Natural killer cell treated with Interleukin-12 subunit alpha and Interleukin-12 subunit beta and Interleukin-15 and Interleukin-18, amount 100 ng/mL, for 72 hours (primary cell): ENCODE measurements around the gene SAP30BP. TPM values are rescaled to one million over a fixed set of nuclear protein-coding genes. Genes with fewer than 3 reads are reported as not detected.

Experiments used
- ATAC-seq, 2 donors: fragments of 150-1000 bp; cut with Tn5 transposase in 1 of 2; sonication (Bioruptor Pico), chemical (Tn5 transposase) in 1 of 2; 2 replicates each; pipeline ENCODE4 v1.10.0; 2021
- DNase-seq: peaks from one replicate; pipeline ENCODE4 v3.0.0; 2022; ENCODE audit warnings: low spot score
- H3K27ac Mint-ChIP-seq, 2 donors: 1 replicate in 1 of 2; 2 replicates in 1 of 2; pipeline ENCODE4 v1.8.0; 2022; ENCODE audit warnings: mixed read lengths in 2 of 2, mild to moderate bottlenecking in 1 of 2, moderate library complexity in 1 of 2
- H3K27me3 Mint-ChIP-seq, 2 donors: 1 replicate in 1 of 2; 2 replicates in 1 of 2; pipeline ENCODE4 v1.8.0; 2022; ENCODE audit warnings: mixed read lengths in 2 of 2
- H3K36me3 Mint-ChIP-seq: one replicate; pipeline ENCODE4 v1.8.0; 2022; ENCODE audit warnings: mixed read lengths
- H3K4me1 Mint-ChIP-seq, 2 donors: 1 replicate in 1 of 2; 2 replicates in 1 of 2; pipeline ENCODE4 v1.8.0; 2022; ENCODE audit warnings: low read depth in 2 of 2, mixed read lengths in 2 of 2, mild to moderate bottlenecking in 1 of 2
- H3K4me3 Mint-ChIP-seq: one replicate; pipeline ENCODE4 v1.8.0; 2022; ENCODE audit warnings: mixed read lengths
- H3K9me3 Mint-ChIP-seq: 2 replicates; pipeline ENCODE4 v1.8.0; 2022; ENCODE audit warnings: mixed read lengths
- total RNA-seq, 2 donors: library from RNA; stranded (reverse); gene quantifications; one replicate each; pipeline ENCODE4 v1.2.3, GENCODE V29; 2022

The SAP30BP gene
- total RNA-seq, 2 donors from 2014 or later = 129 TPM

DNA sequence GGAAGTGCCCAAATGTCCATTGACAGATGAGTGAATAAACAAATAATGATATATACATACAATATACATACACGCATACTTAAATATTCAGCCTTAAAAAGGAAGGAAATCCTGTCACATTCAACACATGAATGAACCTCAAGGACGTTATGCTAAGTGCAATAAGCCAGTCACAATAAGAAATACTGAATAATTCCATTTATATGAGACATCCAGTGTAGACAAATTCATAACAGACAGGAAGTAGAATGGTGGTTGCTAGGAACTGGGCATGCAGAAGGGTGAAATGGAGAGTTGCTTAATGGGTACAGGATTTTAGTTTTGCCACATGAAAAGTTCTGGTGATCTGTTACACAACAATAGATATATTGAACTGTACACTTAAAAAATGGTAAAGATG is 45.3 kb downstream of the SAP30BP start:
- H3K27ac Mint-ChIP-seq = no peak overlapping the region
- H3K4me1 Mint-ChIP-seq = peaks cover 0 to 3% of the 10 kb centered on the region in 2 donors
- no peak overlapping the region for H3K4me3 Mint-ChIP-seq
- H3K36me3 Mint-ChIP-seq = no peaks in the 10 kb centered on the region
- H3K9me3 Mint-ChIP-seq = no peaks in the 10 kb centered on the region
- ATAC-seq (no peak), DNase-seq (no peak)
- H3K27me3 Mint-ChIP-seq = no peaks in the 10 kb centered on the region

DNA sequence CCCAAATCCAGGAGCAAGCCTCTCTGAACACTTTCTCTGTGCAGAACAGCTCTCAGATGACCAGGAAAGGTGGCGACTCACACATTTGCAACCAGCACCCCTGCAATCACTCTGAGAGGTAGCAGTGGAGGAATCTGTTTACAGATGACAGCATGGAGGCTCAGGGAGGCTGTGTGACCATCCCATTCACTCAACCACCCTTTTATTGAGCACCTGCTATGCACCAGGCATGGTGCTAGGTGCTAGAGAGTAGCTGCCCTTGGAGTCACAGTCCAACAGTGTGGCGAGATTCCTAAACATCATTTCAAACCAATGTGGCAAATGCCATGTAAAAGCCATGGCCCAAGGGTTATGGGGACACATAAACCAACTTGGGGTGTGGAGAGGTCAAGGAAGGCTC is 52.6 kb downstream of the SAP30BP start:
- ATAC-seq = no peak
- H3K36me3 Mint-ChIP-seq = no peaks in the 10 kb centered on the region
- H3K27me3 Mint-ChIP-seq = no peaks in the 10 kb centered on the region
- no peaks in the 10 kb centered on the region for H3K9me3 Mint-ChIP-seq
- no peak overlapping the region for H3K27ac Mint-ChIP-seq
- peaks cover 4 to 6% of the 10 kb centered on the region in 2 donors for H3K4me1 Mint-ChIP-seq
- DNase-seq = no peak
- peak overlapping the region; percentile 80 for H3K4me3 Mint-ChIP-seq

DNA sequence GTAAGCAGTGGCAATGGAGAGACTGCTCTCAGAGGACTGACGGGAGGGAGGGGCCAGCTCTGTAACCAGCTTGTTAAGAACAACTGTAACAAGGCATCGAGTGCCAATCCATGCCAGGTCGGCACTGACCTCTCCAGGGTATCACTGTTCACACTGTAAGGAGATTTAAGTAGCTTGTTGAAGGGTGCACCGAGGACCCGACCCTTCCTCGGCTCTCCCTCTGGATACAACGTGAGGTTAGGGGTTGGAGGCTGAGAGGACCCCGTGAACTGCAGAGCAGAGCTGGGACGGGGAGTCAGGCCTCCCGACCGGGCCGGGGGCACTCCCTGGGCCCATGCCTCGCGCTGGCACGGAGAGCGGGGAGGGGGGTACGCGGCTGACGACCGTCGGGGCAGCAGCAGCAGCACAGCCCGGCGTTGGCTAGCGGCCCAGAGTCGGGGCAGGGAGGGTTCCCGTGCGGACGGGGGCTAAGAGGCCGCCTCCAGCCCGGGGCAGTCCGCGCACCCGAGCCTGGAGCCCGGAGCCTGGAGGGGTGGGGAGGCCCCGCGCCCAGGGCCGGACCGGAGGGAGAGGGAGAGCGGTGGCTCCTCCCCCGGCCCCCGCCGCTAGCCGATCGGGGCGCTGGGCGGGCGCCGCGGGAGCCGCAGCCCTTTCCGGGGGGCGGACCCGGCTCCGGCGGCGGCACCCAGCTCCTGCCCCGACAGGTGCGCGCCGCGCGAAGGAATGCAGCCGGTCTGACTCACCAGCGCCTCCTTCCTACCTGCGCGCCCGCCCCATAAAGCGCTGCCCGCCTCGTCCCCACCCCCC is 53.7 kb downstream of the SAP30BP start, which contains the start of gene ITGB4:
Gene ITGB4, plus strand, starts transcription at position 804 of the 807 bp plus-strand sequence. CDS start 3,245 bp downstream, outside the sequence.
- Mint-ChIP-seq H3K27ac (no peak within 1 kb of the TSS), H3K9me3 (no peaks in the 10 kb centered on the region), H3K4me3 (peak within 1 kb of the TSS; percentile 80), H3K36me3 (no peaks in the 10 kb centered on the region), H3K27me3 (no peaks in the 10 kb centered on the region), H3K4me1 (peaks cover 4 to 6% of the 10 kb centered on the region in 2 donors)
- DNase-seq = no peak
- peak; percentile 77 to 87 for ATAC-seq

DNA sequence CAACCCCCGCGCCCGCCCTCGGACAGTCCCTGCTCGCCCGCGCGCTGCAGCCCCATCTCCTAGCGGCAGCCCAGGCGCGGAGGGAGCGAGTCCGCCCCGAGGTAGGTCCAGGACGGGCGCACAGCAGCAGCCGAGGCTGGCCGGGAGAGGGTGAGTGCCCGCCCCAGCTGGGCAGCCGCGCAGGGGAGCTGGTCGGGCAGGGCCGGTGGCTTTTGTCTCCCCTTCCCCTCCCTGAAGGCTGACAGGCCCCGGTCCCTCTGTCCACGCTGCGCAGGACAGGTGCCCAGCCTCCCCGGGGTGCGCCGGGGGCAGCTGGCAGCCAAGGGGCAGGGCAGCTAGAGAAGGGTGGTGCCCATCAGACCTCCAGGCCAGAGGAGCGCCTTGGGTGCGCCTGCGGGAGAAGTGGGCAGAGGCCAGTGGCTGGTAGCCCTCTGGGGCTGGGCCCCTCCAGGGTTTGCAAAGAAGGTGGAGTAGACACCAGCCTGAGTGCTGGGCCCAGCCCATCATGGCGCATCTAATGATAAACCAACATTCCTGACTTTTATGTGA is 54.4 kb downstream of the SAP30BP start:
- Mint-ChIP-seq H3K9me3 (no peaks in the 10 kb centered on the region), H3K4me3 (peak overlapping the region; percentile 42)

DNA sequence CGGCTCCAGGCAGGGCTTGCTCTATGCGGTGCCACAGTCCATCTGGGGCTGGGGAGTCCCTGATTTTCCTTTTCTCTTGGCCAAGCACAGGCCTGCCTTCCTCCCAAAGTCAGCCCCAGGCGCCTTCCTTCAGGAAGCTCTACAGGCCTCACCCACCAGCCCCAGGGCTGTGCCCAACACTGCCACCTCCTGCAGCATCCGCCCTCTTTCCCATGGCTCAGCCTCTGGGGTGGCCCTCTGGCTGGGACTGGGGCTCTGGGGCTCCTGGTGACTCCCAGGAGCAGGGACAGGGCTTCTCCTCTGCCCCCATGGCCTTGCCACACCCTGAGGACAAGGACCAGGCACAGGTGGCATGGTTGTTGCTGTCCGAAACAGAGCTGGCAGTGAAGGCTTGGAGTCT is 54.9 kb downstream of the SAP30BP start:
- Mint-ChIP-seq H3K27me3 (no peaks in the 10 kb centered on the region), H3K36me3 (no peaks in the 10 kb centered on the region), H3K4me1 (peaks cover 4 to 6% of the 10 kb centered on the region in 2 donors), H3K4me3 (peak overlapping the region; percentile 42), H3K27ac (no peak overlapping the region), H3K9me3 (no peaks in the 10 kb centered on the region)
- DNase-seq (no peak), ATAC-seq (no peak)

More for the DNA sequence above, 54.4 kb downstream of the SAP30BP start:
- H3K27ac Mint-ChIP-seq = no peak overlapping the region
- peak in 1 of 2 donors; percentile 27 for ATAC-seq
- peaks cover 4 to 6% of the 10 kb centered on the region in 2 donors for H3K4me1 Mint-ChIP-seq
- DNase-seq = no peak
- no peaks in the 10 kb centered on the region for H3K36me3 Mint-ChIP-seq
- H3K27me3 Mint-ChIP-seq = no peaks in the 10 kb centered on the region

DNA sequence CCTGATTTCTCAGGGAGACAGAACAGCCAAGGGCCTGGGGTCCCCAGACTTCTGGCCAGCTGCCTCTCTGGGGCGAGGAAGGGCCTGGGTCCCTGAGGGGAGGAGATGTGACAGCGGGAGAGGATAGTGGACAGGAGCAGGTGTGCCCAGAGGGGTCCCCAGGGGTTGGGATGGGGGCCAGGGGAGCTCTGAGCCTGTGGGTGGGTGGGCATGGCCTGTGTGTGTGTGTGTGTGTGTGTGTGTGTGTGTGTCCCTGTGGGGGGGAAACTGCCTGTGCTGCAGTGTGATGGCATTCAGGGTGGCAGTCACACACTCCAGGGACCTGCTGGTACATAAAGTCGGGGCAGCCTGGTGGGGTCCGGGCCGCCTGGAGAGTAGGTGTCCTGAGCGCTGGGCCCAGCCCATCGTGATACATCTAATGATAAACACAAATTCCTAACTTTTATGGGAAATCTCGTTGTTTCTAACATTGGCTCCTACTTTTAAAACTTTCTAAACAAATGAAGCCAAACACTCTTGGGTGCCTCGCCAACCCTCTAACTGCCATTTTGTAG is 55.5 kb downstream of the SAP30BP start:
- Mint-ChIP-seq H3K4me1 (peaks cover 4 to 6% of the 10 kb centered on the region in 2 donors), H3K36me3 (no peaks in the 10 kb centered on the region), H3K27ac (no peak overlapping the region), H3K9me3 (no peaks in the 10 kb centered on the region), H3K4me3 (no peak overlapping the region), H3K27me3 (no peaks in the 10 kb centered on the region)
- no peak for ATAC-seq
- DNase-seq = no peak

DNA sequence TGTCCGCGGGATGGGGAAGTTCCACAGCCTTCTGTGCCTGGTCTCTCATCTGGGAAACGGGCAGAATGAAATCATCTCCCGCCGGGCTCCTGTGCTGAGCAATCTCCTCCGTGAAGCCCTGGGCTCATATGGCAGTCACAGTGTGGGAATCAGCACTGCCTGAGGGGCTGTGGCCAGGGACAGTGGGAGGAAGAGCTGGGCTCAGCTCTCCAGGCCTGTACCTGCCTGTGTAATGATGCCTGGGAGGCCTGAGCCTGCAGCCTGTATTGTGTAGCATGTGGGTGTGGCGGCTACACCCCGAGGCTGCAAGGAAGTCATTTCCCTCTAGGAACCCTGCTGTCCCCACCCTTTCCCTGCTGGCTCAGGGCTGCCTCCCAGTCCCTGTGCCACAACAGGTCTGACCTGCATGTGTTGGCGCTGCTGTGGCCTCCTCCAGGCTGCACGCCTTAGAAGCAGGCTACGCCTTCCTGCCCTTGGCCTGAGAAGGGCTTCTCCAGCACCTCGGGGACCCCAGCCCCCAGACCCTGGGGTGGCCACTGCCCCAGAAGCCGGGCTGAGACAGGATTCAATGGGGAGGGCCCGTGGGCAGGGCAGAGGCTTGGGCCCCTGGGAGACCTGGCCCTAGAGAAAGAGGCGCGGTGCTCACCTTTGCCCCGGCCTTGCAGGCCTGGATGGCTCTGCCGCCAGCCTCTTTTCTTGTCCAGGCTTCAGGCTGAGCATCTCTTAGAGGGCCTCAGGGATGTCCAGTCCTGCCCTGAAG is 56.2 kb downstream of the SAP30BP start:
- no peak for ATAC-seq
- Mint-ChIP-seq H3K4me3 (no peak overlapping the region), H3K9me3 (no peaks in the 10 kb centered on the region), H3K36me3 (no peaks in the 10 kb centered on the region), H3K27ac (no peak overlapping the region), H3K27me3 (no peaks in the 10 kb centered on the region), H3K4me1 (peaks cover 4 to 6% of the 10 kb centered on the region in 2 donors)
- DNase-seq = no peak

DNA sequence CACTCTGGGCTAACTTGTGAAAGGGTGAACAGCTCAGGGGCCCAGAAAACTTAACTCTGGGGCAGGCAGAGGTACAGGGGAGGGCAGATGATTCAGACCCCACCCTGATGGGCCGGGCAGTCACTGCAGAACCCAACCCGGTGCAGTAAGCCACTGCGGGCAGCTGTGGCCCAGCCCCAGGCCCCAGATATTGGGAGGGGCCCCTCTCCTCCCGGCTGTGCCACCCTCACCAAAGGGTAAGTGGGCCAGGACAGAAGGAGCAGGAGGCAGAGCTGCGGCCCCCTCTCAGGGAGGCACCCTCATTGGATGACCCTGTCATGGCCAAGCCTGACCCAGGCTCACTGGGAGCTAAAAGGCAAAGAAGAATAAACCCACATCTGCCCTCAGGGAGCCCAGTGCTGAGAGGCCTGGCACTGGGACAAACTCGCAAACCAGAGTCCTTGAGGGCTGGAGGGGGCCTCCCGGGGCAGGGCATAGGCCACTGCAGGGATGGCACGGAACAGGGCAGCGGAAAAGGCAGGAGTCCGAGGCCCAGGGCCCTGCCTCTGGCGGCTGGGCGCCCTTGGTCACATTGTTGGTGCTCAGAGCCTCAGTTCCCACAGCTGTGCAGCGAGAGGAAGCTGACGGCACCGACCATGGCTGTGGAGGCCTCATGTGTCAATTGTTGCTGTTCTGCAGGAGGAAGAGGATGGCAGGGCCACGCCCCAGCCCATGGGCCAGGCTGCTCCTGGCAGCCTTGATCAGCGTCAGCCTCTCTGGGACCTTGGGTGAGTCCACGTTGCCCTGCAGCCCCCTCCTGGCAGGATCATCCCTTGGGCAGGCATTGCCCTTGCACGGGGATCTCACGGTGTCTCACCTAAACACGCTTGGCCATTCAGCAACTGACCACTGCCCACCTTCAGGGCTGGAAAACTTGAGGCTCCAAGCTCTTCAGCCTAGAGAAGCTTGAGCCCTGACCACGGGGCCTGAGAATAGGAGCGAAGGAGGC is 57.2 kb downstream of the SAP30BP start:
- peaks cover 4 to 6% of the 10 kb centered on the region in 2 donors for H3K4me1 Mint-ChIP-seq
- H3K4me3 Mint-ChIP-seq = no peak overlapping the region
- H3K36me3 Mint-ChIP-seq = no peaks in the 10 kb centered on the region
- no peak for ATAC-seq
- no peak overlapping the region for H3K27ac Mint-ChIP-seq
- H3K9me3 Mint-ChIP-seq = no peaks in the 10 kb centered on the region
- H3K27me3 Mint-ChIP-seq = no peaks in the 10 kb centered on the region
- no peak for DNase-seq

DNA sequence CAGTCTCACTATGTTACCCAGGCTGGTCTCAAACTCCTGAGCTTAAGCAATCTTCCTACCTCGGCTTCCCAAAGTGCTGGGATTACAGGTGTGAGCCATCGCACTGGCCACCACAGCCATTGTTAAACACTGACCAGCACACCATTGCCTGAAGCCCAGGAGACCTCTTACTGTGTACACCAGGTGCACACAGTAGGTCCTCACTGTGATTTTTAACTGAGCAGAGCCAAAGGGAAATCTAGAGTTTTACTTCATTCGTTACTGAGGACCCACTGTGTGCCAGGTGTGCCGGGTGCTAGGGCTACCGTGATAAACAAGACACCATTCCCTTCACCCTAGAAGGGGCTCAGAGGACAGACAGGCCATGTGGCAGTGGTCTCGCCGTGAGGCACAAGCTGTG is 58.4 kb downstream of the SAP30BP start:
- no peaks in the 10 kb centered on the region for H3K36me3 Mint-ChIP-seq
- no peaks in the 10 kb centered on the region for H3K9me3 Mint-ChIP-seq
- no peak for DNase-seq
- H3K27ac Mint-ChIP-seq = no peak overlapping the region
- peaks cover 2% of the 10 kb centered on the region in 2 donors for H3K4me1 Mint-ChIP-seq
- no peaks in the 10 kb centered on the region for H3K27me3 Mint-ChIP-seq
- no peak for ATAC-seq
- no peak overlapping the region for H3K4me3 Mint-ChIP-seq

DNA sequence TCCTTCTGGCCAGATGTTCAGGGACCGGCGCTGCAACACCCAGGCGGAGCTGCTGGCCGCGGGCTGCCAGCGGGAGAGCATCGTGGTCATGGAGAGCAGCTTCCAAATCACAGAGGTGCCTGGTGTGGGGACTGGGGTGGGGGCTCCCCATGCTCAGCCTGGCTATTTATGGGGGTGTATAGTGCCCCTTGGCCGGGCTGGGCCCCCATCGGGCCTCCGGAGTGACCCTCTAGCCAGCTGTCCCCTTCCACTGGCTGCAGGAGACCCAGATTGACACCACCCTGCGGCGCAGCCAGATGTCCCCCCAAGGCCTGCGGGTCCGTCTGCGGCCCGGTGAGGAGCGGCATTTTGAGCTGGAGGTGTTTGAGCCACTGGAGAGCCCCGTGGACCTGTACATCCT is 60.3 kb downstream of the SAP30BP start:
- Mint-ChIP-seq H3K4me3 (no peak overlapping the region), H3K27ac (no peak overlapping the region), H3K36me3 (no peaks in the 10 kb centered on the region), H3K27me3 (no peaks in the 10 kb centered on the region), H3K4me1 (no peaks in the 10 kb centered on the region), H3K9me3 (no peaks in the 10 kb centered on the region)
- DNase-seq (no peak), ATAC-seq (no peak)

DNA sequence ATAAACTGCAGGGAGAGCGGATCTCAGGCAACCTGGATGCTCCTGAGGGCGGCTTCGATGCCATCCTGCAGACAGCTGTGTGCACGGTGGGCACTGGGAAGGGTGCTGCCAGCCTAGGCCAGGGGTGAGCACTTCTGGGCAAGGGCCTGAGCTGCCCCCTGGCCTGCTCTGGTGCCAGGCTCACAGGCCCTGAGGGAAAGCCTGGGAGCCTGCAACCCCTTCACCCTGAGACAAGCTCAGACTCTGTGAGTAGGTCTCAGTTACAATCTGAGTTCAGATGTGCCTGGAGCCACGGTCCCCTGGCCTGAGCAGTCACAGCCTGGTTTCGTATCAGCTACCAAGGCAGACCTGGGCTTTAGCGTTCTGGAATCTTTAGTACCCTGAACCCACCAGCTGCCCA is 62.2 kb downstream of the SAP30BP start:
- H3K27me3 Mint-ChIP-seq = no peaks in the 10 kb centered on the region
- H3K27ac Mint-ChIP-seq = no peak overlapping the region
- peaks cover under 1 to 2% of the 10 kb centered on the region in 2 donors for H3K4me1 Mint-ChIP-seq
- DNase-seq (no peak), ATAC-seq (no peak)
- no peaks in the 10 kb centered on the region for H3K36me3 Mint-ChIP-seq
- H3K9me3 Mint-ChIP-seq = no peaks in the 10 kb centered on the region
- H3K4me3 Mint-ChIP-seq = no peak overlapping the region

DNA sequence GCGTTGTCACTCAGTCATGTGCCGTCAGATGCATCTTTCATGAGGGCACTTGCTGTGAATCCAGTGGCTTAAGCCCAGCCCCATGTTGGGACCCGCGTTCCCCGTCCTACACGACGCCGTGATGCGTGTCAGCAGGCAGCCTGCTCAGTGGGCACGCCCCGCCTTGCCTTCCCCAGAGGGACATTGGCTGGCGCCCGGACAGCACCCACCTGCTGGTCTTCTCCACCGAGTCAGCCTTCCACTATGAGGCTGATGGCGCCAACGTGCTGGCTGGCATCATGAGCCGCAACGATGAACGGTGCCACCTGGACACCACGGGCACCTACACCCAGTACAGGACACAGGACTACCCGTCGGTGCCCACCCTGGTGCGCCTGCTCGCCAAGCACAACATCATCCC is 62.9 kb downstream of the SAP30BP start:
- ATAC-seq (no peak), DNase-seq (no peak)
- Mint-ChIP-seq H3K27ac (no peak overlapping the region), H3K4me3 (no peak overlapping the region), H3K4me1 (peaks cover 5 to 6% of the 10 kb centered on the region in 2 donors), H3K9me3 (no peaks in the 10 kb centered on the region), H3K36me3 (no peaks in the 10 kb centered on the region), H3K27me3 (no peaks in the 10 kb centered on the region)
